ENCODE results near the gene JPH2. TPM values are rescaled to one million over a fixed set of nuclear protein-coding genes. Genes with fewer than 3 reads are reported as not detected.
A peak's percentile ranks its signal among the peaks of the same experiment; 100 is the strongest.

JPH2 gene
- total RNA-seq, 6 experiments from 2014 or later = 0.09 to 0.31 (median 0.10) TPM; not detected in 1

DNA sequence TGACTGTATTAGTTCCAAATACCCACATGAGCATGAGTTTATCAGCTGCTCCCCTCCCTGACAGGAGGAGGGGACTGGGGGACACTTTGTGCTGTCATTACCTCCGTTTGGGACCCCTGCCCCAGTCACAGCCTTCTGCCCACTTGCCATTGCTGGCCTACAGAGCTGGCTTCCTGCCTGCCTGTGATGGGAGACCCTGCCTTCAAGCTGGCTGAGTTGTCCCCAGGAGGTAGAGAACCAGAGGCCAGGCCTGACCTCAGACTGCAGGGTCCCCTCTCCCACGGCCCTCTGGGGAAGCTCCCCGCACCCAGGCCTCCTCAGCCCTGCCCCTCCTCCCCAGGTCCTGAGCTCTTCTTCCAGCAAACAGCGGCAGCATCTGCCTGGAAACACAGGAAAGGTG, 105.5 kb downstream of the JPH2 start:
- Histone ChIP-seq H3K4me1 (no peaks in the 10 kb centered on the region), H3K27me3 (no peaks in the 10 kb centered on the region), H3K4me3 (no peak overlapping the region), H3K9me3 (no peaks in the 10 kb centered on the region), H3K27ac (no peak overlapping the region), H3K36me3 (no peaks in the 10 kb centered on the region)
- TF ChIP-seq POLR2A (IDR thresholded peaks at IDR 0.05) (no peak), CTCF (IDR thresholded peaks at IDR 0.05) (no peak)
- 33% methylated on average over 1 of the region's 4 CpGs for WGBS (ENCODE audit: insufficient coverage, low coverage, low lambda C conversion rate, missing lambda C conversion rate)
- no peak for DNase-seq
- intact Hi-C loops (cut with DNase I) = loop anchor here (5.0 kb wide), 2 partner anchors 329 to 634 kb away; no protein-coding TSS in a partner anchor
- ATAC-seq = no peak

DNA sequence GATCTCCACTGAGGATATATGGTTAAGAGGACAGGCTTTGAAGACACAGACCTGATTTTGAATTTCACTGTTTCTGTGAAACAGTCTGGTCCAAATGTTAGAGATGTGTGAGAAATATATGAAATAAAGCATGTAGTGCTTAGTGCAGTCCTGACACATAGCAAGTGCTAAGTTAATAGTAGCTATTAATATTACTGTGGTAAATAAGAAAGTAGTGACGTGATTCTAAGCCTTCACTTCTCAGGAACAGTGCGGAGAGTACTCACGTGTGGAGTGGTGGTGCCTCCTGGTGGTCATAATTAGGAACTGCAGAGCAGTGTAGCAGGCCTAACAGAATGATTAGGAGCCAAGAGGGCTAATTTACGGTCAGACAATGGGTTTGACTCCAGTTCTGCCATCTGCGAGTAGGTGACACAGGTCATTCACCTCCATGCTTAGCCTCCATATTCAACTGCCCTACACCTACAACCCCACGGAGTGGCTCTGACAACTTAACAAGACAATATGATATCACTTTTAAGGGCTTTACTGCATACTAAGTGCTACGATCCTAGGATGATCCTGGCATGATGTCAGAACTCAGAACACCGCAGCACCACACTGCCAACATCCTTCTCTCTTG, 106.2 kb downstream of the JPH2 start:
- WGBS (ENCODE audit: insufficient coverage, low coverage, low lambda C conversion rate, missing lambda C conversion rate) = 16% methylated on average over 6 of the region's 8 CpGs
- Histone ChIP-seq H3K27me3 (no peaks in the 10 kb centered on the region), H3K9me3 (no peaks in the 10 kb centered on the region), H3K4me3 (no peak overlapping the region), H3K27ac (no peak overlapping the region), H3K4me1 (no peaks in the 10 kb centered on the region), H3K36me3 (no peaks in the 10 kb centered on the region)
- ATAC-seq = peak; percentile 94 to 99 (median 97)
- intact Hi-C loops (cut with DNase I) = loop anchor here (5.0 kb wide), 2 partner anchors 328 to 633 kb away; no protein-coding TSS in a partner anchor
- DNase-seq = peak in 2 of 3 donors; percentile 50 to 77
- TF ChIP-seq CTCF (IDR thresholded peaks at IDR 0.05) = peak; percentile 99
- no peak for TF ChIP-seq POLR2A (IDR thresholded peaks at IDR 0.05)

GRCh38 chr20:44080064-44080463, 106.9 kb downstream of the JPH2 start:
- Histone ChIP-seq H3K9me3 (no peaks in the 10 kb centered on the region), H3K27ac (no peak overlapping the region), H3K4me1 (no peaks in the 10 kb centered on the region), H3K27me3 (no peaks in the 10 kb centered on the region), H3K36me3 (no peaks in the 10 kb centered on the region), H3K4me3 (no peak overlapping the region)
- intact Hi-C loops (cut with DNase I) = loop anchor here (5.0 kb wide), 2 partner anchors 328 to 633 kb away; no protein-coding TSS in a partner anchor
- DNase-seq (no peak), ATAC-seq (no peak)
- 36% methylated on average over 7 of the region's 10 CpGs for whole genome bisulfite sequencing (ENCODE audit: insufficient coverage, low coverage, low lambda C conversion rate, missing lambda C conversion rate)
- no peak for TF ChIP-seq POLR2A (IDR thresholded peaks at IDR 0.05)
- TF ChIP-seq CTCF (IDR thresholded peaks at IDR 0.05) = no peak

- intact Hi-C loops (cut with DNase I) = no loop called here
Measured at GRCh38 chr20:44079291-44079690, 107.7 kb downstream of the JPH2 start.

More at GRCh38 chr20:44079291-44079690, 107.7 kb downstream of the JPH2 start:
- H3K4me1 ChIP-seq = no peaks in the 10 kb centered on the region
- no peaks in the 10 kb centered on the region for H3K36me3 ChIP-seq
- ATAC-seq (no peak), DNase-seq (no peak)
- TF ChIP-seq CTCF (IDR thresholded peaks at IDR 0.05) (no peak), POLR2A (IDR thresholded peaks at IDR 0.05) (no peak)
- WGBS (ENCODE audit: insufficient coverage, low coverage, low lambda C conversion rate, missing lambda C conversion rate) = 77% methylated on average over 10 of the region's 10 CpGs
- H3K4me3 ChIP-seq = no peak overlapping the region
- no peaks in the 10 kb centered on the region for H3K27me3 ChIP-seq
- H3K27ac ChIP-seq = no peak overlapping the region
- no peaks in the 10 kb centered on the region for H3K9me3 ChIP-seq
